ENCODE measurements around the gene ATP4B.

ATP4B gene

DNA sequence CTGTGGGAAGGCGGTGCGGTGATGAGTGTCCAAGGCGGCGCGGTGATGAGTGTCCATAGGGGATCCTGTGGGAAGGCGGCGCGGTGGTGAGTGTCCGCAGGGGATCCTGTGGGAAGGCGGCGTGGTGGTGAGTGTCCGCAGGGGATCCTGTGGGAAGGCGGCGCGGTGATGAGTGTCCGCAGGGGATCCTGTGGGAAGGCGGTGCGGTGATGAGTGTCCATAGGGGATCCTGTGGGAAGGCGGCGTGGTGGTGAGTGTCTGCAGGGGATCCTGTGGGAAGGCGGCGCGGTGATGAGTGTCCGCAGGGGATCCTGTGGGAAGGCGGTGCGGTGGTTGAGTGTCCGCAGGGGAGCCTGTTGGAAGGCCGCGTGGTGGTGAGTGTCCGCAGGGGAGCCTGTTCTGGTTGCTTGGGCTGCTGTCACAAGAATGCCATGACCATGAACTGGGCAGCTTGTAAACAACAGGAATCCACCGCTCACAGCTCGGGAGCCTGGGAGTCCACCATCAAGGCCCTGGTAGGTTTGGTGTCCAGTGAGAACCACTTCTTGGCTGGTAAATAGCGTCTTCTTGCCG is 52.0 kb downstream of the ATP4B start:
- DNase-seq (ENCODE audit: low read depth): no peak

DNA sequence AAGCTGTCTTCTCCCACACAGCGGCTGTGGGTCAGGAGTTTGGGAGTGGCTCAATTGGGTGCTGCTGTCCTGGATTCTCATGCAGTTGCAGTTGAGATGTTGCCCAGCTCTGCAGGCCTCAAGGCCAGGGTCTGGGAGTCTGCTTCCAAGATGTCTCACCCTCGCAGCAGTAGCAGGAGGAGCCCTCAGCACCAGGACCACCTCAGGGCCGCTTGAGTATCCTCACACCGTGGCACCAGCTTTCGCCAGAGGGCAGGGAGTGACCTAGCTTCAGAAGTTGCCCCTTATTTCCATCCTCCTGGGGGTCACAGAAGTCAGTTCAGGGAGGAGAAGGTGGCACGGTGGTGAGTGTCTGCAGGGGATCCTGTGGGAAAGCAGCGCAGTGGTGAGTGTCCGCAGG is 52.5 kb downstream of the ATP4B start:
- DNase-seq (ENCODE audit: low read depth): no peak

- DNase-seq (ENCODE audit: low read depth): no peak
These were observed 53.8 kb downstream of the ATP4B start for GRCh38 chr13:113604186-113604585.

- no peak for DNase-seq (ENCODE audit: low read depth)
These were observed 54.8 kb downstream of the ATP4B start for GRCh38 chr13:113603116-113603710.

DNA sequence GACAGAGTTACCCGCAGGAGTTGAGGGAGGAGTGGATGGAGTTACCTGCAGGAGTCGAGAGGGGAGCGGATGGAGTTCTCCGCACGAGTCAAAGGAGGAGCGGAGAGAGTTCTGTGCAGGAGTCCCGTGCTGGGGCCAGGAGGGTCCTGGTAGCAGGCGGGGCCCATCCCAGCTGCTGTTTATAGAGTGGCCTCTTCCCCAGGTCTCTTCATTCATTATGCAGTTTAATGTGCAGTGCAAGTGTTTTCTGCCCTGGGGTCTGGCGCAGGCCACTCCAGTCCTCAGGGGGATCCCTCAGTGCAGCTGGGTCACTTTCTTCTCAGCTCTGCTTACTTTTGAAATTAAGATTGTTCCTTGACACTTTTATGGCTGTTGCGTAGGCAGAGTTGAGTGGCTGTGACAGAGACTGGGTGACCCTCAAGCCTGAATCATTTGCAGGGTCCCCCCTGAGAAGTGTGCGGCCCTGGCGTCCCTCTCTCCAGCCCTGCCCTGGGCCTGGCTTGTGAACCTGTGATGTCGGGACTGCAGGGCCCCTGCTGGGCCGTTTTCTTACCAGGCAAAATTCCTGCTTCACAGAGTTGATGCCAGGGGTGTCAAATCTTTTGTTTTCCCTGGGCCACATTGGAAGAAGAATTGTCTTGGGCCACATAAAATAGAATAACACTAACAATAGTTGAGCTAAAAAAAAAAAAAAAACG is 55.6 kb downstream of the ATP4B start:
- DNase-seq (ENCODE audit: low read depth): no peak

DNA sequence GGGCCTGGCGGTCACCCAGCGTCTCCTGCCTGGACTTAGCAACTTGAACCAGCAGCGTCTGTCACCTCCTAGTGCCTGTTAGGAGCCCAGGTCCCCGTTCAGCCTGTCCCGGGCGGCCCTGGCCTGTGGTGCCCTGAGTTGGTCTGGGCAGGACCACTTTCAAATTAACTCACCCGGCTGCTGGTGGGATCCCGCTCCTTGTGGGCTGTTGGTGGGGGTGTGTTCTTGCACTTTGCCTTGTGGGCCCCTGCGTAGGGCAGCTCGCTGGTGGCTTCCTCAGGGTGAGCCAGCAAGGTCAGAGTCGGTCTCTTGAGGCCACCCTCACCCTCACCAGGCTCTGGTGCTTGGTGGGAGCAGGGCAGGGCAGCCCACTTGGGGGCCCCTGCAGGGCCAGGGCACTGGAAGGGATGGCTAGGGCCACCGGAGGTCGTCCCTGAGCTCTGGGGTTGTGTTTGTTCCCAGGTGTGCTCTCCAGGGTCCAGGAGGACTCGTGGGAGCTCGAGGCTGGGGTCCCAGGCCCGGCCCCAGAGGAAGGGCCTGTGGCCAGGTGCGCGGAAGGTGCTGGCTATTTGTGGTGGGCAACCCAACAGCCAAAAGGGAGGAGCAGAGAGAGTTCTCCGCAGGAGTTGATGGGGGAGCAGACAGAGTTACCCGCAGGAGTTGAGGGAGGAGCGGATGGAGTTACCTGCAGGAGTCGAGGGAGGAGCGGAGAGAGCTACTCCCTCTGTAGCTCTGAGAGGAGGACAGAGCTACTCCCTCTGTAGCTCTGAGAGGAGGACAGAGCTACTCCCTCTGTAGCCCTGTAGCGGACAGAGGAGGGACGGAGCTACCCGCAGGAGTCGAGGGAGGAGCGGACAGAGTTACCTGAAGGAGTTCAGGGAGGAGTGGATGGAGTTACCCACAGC is 56.6 kb downstream of the ATP4B start:
- DNase-seq (ENCODE audit: low read depth): no peak

DNA sequence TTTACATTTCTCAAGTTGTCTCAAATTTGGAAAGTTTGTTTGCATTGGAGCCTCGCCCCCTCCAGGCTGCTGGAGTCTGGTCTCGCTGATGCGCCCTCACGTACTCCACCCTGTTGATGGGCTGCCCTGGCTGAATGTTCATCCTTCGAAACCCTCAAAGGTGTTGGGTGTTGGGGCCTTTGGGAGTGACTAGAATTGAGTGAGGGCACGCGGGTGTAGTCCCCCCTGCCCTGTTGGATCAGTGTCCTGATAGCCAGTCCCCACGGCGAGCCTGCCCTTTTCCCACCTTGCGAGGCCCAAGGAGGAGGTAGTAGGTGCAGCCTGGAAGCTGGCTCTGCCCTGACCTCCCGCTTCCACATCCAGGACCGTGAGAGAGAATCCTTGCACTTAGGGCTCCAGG is 58.6 kb downstream of the ATP4B start:
- DNase-seq (ENCODE audit: low read depth): no peak

Measured in HS-27A (cell line).